ENCODE measurements around the gene CPM.

DNA sequence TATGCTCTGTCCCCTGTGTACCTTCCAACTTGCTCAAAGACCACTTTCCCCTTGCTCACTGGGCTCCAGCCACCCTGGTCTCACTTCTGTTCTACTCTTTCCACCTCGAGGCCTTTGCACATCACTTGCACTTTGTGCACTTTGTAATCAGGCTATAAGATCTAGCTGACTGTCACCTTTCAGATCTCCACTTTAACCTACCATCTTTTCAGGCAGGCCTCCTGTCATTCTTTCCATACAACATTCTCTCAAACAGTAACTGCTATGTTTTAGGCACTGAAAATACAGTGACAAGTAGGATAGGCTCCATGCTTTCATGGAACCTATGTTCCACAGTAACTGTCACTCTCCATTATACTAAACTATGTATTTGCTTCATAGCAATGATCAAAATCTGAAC lies 14.0 kb downstream of the CPM start:
- TF ChIP-seq POLR2A (IDR thresholded peaks at IDR 0.05) (no peak), EP300 (IDR thresholded peaks at IDR 0.05) (no peak)
- TF ChIP-seq, protein P1, sequence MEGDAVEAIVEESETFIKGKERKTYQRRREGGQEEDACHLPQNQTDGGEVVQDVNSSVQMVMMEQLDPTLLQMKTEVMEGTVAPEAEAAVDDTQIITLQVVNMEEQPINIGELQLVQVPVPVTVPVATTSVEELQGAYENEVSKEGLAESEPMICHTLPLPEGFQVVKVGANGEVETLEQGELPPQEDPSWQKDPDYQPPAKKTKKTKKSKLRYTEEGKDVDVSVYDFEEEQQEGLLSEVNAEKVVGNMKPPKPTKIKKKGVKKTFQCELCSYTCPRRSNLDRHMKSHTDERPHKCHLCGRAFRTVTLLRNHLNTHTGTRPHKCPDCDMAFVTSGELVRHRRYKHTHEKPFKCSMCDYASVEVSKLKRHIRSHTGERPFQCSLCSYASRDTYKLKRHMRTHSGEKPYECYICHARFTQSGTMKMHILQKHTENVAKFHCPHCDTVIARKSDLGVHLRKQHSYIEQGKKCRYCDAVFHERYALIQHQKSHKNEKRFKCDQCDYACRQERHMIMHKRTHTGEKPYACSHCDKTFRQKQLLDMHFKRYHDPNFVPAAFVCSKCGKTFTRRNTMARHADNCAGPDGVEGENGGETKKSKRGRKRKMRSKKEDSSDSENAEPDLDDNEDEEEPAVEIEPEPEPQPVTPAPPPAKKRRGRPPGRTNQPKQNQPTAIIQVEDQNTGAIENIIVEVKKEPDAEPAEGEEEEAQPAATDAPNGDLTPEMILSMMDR (IDR thresholded peaks at IDR 0.05) = no peak
